GM18526 (cell line): ENCODE results near the gene CCM2.

ENCODE experiments used
- POLR2A ChIP-seq: IDR thresholded peaks from 3 replicates; pipeline ENCODE4 v1.6.1; 2011; ENCODE audit not compliant: insufficient read length; ENCODE audit errors: extremely low read depth

The CCM2 gene

DNA sequence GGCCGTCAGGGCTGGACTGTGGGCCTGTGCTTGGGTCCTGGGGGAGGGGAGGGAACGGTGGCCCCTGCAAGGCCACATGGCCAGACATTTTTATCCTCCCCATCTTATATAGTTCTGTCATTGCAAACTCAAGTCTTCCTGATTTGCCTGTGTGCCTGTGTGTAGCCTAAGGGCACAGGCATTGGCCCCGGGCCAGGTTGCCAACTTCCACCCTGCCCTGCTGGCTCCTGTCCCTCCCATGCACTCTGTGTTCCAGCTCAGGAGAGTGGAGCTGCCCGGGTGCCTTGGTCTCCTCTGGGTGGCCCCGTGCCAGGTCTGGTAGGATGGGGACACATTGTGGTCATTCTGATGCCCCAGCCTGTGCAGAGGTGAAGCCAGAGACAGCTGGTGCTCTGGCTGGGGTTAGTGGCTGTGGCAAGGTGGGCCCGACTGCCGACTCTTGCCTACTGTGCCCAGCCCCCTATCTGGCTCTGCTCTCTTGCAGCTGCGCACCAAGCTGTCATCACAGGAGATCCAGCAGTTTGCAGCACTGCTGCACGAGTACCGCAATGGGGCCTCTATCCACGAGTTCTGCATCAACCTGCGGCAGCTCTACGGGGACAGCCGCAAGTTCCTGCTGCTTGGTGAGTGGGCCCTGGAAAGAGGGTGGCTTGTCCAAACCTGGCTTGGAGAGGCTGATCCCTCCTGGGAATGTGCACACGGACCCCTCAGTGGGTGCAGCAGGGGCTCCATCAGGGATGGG, 74.0 kb downstream of the CCM2 start:
- no peak for TF ChIP-seq POLR2A

DNA sequence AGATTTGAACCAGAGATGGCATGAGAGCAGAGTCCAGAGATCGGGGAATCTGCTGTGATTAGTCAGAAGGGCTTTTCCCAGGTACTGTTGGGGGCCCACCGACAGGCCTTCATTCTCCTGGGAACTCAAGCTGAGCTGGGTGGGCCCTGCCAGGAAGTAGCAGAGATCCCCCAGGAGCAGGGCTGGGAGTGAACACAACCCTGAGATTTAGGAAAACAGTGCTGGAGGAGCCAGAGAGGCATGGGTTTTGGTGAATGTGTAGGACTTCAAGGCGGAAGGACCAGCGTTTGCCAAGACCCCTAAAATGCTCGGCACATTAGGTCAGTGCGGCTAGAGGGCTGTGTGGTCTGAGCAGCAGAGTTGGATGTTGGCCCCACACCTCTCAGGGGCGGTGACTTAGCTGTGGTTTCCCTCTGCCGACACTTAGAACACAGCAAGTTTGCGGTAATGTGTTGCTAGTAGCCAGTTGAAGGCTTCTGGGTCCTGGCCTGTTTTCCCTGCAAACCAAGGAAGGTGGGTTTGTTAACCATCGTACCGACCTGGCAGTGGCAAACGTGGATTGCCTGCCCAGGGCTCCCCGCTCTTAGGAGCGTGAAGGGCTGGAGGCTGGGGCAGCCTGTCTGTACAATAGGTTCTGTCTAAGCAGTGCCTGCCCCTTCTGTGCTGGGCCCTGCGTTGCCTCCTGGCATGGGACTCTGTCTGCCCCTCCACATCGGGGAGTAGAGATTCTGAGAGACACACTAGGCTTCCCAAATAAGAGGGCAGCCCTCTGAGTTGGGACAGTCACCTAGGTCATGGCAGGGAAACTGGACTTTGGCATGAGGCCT, 74.7 kb downstream of the CCM2 start:
- no peak for TF ChIP-seq POLR2A

DNA sequence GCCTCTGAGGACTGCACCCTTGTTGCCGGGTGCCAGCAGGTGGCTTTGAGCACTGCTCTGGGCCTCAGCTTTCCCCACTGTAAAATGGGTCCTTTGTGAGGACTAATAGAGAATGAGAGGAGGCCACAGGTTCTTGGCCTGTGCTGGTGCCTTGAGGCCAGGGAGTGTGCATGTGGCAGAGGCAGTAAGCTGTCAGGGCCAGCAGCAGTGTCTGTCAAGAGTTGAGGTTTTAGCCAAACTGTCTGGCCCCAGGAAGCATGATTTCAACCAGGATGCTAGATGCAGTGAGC, 75.3 kb downstream of the CCM2 start:
- TF ChIP-seq POLR2A: no peak

DNA sequence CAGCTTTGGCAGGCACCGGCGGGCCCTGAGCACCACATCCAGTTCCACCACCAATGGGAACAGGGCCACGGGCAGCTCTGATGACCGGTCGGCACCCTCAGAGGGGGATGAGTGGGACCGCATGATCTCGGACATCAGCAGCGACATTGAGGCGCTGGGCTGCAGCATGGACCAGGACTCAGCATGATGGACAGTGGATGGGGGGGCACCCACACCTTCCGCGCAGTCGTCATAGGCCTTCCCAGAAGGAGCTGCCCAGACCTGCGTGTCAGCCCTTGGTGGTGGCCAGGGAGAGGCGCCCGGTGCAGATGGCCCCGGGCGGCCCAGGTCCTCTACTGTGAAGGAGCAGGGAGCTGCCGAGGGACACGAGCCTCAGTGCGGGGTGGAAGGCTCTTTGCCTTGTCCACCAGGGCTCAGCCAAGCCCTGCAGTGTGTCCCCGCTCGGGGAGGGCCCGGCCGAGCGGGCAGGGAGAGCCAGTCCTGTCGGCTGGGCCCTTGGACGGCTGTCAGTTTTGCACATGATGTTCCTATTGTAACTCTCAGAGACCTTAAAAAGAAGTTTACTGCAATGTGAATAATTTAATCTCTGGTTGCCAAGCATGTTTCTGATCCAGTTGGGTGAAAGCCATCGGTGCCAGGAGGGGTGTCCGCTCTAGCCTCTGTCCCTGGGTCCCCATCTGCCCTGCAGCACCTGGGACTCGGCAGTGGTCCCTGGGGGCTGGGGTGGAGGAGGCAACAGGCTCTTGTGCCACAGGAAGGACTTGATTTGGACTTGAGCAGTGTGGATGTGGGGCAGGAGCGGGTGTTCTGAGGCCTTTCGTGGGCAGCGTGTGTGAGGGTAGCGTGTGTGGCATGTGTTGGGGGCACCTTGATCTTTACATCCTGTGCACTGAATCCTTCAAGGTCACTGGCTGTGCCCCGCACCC, 76.1 kb downstream of the CCM2 start:
- no peak for TF ChIP-seq POLR2A

DNA sequence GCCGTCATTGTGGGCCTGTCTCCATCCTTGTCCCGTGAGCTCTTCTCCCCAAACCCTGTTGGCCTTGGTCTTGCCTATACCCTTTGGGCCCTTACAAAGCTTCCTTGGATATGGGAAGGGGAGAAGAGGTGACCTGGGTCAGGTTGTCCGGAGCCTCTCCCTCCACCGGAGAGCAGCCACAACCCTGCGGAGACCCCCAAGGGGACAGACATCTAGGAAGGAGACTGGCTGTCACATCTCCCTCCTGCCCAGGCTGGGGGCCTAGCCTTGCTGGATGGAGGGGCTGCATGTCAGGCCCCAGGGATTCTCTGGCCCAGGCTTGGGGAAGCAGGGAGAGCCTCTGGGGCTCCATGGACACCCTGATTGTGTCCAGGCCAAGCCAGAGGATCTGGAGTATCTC, 76.9 kb downstream of the CCM2 start:
- no peak for TF ChIP-seq POLR2A

DNA sequence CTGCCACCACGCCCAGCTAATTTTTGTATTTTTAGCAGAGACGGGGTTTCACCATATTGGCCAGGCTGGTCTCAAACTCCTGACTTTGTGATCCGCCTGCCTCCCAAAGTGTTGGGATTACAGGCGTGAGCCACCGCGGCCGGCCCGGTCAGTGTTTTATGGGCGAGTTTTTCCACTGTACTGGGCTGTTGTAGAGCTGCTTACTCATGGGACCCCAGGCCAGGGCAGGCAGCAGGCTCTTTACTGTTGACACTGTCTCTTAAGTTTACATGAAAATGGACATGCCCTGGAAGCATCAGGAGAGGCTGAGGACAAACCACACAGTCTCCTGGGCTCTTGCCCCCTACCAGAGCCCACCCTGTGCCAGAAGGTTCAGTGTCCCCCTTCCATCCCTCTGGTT, 77.6 kb downstream of the CCM2 start:
- TF ChIP-seq POLR2A: no peak

DNA sequence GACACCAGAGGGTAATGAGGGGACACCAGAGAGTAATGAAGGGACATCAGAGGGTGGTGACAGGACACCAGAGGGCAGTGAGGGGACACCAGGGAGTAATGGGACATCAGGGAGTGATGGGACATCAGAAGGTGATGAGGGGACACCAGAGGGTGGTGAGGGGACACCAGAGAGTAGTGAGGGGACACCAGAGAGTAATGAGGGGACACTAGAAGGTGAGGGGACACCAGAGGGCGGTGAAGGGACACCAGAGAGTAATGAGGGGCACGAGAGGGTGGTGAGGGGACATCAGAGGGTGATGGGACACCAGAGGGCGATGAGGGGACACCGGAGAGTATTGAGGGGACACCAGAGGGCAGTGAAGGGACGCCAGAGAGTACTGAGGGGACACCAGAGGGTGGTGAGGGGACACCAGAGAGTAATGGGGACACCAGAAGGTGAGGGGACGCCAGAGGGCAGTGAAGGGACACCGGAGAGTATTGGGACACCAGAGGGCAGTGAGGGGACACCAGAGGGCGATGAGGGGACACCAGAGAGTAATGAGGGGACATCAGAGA, 78.2 kb downstream of the CCM2 start:
- no peak for TF ChIP-seq POLR2A

DNA sequence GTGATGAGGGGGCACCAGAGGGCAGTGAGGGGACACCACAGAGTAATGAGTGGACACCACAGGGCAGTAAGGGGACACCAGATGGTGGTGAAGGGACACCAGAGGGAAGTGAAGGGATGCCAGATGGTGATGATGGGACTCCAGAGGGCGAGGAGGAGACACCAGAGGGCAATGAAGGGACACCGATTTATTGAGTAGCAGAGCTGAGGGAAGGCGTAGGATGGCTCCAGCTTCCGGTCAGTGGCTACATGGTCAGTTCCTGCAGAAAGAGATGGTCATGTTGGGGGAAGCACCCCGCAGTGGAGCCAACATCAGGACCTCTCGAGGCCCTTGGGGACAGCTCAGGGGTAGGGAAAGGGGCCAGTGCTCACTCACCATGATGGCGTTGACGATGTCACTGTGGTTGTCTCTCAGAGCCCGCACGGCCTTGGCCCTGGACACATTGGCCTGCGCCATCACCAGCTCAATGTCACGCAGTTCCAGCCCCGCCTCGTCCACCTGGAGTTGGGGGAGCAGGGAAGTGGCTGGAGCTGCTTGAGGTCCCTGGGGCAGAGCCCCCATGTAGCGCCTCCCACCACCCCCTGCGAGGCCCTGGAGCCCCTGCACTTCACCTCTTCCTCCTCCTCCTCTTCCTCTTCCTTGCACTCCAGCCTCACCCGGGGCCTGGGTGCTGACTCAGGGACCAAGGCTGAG, 80.4 kb downstream of the CCM2 start:
- TF ChIP-seq POLR2A: no peak

DNA sequence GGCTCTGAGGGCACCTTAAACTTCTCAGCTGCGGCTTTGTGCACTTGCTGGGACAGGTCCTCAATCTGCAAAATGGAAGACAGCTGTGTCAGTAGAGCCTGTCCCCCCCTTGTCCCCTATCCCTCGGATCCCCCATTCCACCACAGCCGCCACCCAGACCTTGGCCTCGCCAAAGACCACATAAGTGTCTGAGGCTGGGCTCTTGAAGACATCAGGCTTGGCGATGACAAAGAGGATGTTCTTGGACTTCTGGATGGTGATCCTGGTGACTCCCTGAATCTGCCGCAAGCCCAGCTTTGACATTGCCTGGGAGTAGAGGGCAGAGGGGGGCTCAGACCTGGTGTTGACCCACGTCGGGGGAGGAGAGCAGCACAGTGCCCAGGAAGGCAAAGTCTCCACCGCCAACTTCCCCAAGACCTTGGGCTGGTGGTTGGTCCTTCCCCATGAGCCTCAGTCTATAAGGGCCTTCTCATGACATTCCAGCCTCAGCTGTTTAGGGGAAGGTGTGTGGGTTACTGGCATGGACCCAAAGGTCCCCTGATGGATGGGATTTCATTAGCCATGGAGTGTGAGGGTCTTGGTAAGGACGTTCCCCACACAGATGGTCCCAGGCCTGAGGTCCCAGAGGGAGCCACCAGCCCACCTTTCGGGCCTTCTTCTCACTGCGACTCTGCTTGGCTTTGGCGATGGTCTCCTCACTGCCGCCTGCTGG, 81.1 kb downstream of the CCM2 start:
- TF ChIP-seq POLR2A: no peak

DNA sequence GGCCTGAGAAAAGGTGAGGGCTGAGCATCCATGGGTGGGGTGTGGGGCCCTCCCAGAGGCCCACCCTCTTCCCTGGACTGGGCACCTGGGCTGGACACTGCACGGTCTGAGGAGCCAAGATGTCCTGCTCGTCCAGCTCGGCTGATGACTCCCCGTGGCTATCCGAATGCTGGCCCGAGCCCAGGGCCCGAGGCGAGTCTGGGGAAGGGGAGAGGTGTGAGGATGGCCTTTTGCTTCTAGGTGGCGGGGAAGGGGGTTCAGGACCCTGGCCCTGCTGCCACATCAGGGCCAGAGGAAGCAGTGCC, 81.6 kb downstream of the CCM2 start:
- no peak for TF ChIP-seq POLR2A

DNA sequence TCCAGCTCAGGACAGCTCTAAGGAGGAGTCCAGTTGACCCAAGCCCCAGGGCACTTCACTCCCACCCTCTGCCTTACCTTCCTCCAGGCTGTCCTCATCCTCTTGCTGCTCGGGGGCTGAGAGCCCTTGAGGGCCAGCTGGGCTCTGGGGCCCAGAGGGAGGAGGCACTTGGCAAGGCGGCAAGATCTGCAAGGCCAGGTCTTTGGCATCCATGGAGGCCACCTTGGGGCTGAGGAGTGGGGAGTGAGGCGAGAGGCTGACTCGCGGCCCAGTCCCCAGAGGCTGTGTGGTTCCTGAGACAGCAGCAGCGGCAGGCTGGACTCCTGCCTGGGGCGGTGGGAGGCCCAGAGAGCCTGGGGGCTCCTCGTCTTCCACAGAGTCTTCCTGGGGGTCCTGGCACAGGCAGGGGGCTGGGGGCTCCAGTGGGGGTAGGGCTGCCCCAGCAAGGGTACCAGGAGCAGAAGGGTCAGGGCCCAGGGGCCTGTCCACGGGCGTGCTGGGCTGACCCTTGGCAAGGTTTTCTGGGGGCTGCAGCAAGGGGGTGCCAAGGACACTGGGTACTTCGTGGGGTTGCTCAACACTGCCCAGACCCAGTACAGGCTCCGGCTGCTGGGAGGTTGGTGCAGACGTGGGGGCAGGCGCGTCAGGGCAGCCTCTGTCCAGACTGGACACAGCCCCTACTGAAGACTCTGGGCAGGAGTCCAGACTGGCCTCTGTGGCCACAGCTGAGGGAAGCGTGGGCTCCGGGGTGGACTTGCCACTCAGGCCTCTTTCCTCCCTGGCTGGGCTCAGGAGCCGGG, 82.2 kb downstream of the CCM2 start:
- no peak for TF ChIP-seq POLR2A

DNA sequence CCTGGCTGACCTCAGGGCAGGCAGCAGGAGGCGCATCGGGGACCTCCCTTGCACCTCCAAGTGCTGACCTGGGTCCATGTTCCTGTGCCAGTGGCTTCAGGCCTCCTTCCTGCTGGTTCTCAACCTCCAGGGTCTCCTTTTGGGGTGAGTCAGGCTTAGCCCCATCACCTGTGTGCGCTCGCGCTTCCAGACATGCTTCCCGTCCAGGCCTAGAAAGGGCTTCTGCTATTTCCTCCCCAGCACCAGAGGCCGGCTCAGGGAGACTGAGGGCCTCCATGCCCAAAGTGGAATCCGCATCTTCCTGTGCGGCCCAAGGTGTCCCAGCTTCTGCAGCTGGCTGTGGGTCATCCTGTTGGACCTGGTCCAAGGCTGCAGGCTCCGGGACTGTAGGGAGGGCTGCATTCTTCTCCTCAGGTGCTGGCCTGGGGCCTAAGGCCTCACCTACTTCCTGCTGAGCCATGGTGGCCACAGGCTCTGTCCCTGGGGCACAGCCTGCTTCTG, 82.9 kb downstream of the CCM2 start:
- TF ChIP-seq POLR2A: no peak

DNA sequence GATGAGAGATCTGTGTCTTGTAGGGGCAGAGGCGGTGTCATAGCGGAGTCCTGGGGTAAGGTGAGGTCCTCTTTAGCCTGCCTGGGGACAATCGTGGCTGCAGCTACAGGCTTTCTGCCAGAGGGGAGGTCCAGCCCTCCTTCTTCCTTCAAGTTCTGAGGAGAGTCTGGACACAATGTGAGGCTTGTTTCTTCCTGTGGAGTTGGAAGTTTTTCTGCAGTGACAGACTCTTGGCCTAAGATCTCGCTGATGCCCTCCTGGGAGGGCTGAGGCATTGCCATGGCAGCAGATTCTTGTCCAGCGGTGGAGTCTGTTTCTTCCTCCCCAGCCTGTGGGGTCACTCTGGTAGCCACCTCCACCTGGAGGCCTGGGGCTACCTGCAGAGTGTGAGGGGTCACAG, 84.3 kb downstream of the CCM2 start:
- TF ChIP-seq POLR2A: no peak
